AG08395 (cell line): ENCODE data around the gene SUPT6H.
"Not testable (repeated sequence)": the region's sequence is repeated elsewhere in the genome, so short reads cannot be mapped to it uniquely, and the experiment has no call there.

Experiments
- DNase-seq: peaks from one replicate; pipeline ENCODE4 v3.0.0; 2012; ENCODE audit warnings: mixed read lengths, low spot score

Gene SUPT6H

DNA sequence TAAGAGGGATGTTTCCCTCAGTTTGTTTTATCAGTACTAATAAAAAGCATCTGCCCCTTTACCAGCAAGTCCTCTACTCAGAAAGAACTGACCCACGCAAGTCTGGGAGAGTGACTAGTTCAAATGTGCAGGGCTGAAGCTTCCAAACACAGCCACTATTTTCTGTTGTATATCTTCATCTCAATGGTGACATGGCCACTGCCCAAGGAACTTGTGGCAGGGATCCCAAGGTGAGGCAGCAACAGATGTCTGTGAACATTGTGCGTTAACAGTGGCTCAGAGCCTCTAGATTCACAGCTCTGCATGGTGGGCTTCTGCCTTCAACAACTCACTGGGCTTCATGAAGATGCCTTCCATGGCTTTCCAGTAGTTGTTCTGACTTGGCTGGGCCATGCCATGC, 13.3 kb upstream of the SUPT6H start:
- no peak for DNase-seq

DNA sequence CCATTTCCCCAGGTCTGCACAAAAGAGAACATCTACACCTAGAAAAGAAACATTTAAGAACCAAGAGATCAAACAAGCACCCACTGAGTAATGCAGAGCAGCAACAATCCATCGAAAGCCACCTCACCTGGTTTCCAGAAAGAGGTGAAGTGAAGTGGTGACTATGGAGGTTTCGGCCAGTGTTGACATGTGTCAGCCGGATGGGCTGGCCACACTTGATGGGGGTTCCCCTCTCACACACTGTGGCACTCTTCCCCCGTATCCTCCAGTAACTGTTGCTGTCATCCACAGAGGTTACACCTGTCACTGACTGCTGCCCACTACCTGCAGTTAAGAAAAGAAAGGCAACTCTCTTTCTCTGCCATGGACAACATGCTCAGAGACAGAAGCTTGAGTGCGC, 6.8 kb upstream of the SUPT6H start:
- DNase-seq: no peak

DNA sequence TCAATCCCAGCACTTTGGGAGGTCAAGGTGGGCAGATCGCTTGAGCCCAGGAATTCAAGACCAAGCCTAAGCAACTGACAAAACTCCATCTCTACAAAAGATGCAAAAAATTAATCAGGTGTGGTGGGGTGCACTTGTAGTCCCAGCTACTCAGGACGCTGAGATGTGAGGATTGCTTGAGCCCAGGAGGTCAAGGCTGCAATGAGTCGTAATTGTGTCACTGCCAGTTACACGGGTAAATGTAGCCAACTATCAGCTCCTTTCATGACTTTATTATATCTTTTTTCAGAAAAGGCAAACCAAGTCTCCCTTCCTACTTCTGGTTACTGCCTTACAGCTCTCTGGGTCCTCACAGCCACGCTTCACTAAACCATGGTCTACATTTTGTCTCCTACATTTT, 4.2 kb upstream of the SUPT6H start:
- no peak for DNase-seq

DNA sequence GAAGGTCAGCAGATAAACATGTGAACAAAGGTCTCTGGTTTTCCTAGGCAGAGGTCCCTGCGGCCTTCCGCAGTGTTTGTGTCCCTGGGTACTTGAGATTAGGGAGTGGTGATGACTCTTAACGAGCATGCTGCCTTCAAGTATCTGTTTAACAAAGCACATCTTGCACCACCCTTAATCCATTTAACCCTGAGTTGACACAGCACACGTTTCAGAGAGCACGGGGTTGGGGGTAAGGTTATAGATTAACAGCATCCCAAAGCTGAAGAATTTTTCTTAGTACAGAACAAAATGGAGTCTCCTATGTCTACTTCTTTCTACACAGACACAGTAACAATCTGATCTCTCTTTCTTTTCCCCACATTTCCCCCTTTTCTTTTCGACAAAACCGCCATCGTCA, 3.7 kb upstream of the SUPT6H start:
- not testable (repeated sequence) for DNase-seq

DNA sequence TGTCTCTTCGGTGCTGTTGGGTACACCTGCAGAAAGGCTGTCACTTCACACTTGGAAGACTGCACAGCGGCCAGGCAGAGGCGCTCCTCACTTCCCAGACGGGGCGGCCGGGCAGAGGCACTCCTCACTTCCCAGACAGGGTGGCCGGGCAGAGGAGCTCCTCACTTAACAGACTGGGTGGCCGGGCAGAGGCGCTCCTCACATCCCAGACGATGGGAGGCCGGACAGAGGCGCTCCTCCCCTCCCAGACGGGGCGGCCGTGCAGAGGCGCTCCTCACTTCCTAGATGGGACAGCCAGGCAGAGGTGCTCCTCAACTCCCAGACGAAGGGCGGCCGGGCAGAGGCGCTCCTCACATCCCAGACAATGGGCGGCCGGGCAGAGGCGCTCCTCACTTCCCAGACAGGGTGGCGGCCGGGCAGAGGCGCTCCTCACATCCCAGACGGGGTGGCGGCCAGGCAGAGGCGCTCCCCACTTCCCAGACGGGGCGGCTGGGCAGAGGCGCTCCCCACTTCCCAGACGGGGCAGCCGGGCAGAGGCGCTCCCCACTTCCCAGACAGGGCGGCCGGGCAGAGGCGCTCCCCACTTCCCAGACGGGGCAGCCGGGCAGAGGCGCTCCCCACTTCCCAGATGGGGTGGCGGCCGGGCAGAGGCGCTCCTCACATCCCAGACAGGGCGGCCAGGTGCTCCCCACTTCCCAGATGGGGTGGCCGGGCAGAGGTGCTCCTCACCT, 3.1 kb upstream of the SUPT6H start:
- not testable (repeated sequence) for DNase-seq

DNA sequence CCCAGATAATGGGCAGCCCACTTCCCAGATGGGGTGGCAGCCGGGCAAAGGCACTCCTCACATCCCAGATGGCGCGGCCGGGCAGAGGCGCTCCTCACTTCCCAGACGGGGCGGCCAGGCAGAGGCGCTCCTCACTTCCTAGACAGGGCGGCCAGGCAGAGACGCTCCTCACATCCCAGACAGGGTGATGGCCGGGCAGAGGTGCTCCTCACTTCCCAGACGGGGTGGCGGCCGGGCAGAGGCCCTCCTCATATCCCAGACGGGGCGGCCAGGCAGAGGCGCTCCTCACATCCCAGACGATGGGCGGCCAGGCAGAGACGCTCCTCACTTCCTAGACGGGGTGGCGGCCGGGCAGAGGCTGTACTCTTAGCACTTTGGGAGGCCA, 2.5 kb upstream of the SUPT6H start:
- DNase-seq: not testable (repeated sequence)

DNA sequence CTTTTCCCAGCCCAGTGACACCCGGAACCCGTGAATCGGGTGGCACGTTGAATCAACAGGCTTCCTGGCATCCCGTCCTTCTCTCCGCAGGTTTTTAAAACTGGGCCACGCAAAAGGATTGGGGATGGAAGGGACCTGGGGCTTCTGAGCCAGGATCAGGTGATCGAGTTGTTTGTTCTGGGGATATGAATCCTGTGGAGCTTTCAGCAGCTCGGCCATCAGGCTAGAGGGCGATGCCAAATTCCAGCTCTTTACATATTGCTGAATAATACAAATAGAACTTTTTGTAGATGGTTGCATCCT, 473 bp downstream of the SUPT6H start:
- no peak for DNase-seq

DNA sequence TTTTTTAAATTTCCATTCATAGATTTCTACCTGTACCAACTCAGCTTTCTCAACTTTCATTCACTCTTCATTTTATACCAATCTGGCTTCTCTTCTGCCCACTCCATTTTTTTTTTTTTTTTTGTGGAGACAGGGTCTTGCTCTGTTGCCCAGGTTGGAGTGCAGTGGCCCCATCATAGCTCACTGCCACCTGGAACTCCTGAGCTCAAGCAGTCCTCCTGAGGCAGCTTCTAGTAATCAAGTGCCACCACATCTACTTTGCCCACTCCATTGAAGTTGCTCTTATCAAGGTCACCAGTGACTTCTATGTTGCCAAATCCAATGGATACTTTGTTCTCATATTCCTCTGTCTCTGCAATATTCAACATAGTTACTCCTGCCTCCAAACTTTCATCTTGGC, 1.7 kb downstream of the SUPT6H start:
- no peak for DNase-seq

DNA sequence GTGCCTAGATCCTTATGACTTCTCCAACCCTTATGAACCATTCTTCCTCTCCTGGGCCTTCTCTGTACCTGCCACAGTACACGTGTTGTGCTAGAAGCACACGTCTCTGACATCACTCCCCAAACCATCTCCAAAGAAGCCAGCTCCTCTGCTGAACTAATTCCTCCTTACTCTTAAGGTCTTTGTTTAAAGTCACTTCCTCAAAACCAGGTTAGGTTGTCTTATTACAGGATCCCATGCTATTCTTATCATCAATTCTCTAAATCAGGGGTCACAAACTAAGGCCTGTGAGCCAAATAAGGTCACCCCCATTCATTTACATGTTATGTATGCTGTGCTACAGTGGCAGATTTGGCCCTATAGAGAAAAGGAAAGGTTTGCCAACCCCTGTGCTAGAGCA, 4.0 kb downstream of the SUPT6H start:
- no peak for DNase-seq

DNA sequence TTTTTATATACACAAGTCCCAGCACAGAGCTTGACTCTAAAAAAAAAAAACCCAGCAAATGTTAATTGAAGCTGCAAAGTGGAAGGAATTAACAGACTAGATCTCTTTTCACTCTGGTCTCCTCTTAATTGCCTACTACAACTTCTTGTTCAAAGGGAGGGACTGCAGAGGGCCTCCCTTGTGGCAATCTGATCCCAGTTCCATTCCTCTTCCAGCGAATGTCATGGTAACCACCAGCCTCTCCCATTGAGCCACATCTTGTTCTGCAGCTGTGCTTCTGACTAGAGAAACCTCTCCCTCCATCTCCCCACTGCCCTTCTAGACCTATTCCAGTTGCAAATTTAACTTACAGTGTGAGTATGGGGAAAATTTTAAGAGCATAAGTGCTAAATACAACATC, 5.9 kb downstream of the SUPT6H start:
- no peak for DNase-seq

DNA sequence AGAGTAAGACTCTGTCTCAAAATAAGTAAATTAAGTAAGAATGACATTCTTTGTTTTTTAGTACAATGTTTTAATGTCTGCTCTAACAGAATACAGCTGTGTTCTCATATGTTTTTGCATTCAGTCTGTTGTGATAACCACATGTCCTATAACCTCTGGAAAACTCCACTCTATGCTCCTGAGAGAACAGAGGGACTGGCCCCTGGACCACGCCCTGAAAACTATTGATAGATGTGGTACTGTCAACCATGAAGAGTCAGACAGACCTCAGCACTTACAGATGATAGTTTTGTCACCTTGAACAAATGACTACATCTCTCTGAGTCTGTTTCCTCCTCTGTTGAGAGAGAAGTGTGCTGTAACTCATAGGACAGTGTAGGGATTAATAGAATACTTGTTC, 7.9 kb downstream of the SUPT6H start:
- no peak for DNase-seq

DNA sequence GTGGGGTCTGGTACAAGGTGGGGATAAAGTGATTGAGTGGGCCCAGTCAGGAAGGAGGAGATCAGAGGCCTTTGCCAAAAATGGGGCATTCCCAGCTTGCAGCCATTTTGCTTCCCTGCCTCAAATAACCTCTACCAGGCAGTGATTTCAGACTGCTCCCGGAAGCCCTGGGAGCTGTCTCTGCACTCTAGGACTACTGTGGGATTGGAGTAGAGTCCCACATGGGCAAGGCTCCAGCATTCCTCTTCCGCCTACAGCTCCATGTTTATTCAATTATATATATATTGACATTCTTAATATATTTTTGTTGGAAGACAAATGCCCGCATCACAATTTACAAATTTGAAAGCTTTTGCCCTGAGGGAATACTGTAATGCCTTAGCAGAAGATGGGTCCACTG, 13.5 kb downstream of the SUPT6H start:
- no peak for DNase-seq

DNA sequence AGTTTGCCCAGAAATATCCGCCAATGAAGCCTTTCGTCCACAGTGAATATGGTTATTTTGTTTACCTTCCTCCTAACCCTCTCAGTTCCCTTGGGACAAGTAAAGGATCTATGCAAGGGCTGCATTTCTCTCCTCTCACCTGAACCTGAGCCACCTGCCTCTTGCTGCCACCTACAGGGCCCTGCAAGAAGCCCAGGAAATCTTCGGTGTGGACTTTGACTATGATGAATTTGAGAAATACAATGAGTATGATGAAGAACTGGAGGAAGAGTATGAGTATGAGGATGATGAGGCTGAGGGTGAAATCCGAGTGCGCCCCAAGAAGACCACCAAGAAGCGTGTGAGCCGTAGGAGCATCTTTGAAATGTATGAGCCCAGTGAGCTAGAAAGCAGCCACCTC, 14.0 kb downstream of the SUPT6H start:
- DNase-seq: no peak

DNA sequence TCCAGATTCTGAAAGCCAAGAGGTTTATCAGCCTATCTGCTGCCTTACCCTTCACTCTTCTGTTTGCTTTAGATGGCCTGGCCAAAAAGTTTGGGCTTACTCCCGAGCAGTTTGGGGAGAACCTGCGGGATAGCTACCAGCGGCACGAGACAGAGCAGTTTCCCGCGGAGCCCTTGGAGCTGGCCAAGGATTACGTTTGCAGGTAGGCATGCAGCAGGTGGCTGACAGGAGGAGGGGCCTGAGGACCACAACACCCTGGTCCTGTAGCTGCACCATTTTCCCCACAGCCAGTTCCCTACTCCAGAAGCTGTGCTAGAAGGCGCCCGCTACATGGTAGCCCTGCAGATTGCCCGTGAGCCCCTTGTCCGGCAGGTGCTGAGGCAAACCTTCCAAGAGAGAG, 20.6 kb downstream of the SUPT6H start:
- DNase-seq: no peak

DNA sequence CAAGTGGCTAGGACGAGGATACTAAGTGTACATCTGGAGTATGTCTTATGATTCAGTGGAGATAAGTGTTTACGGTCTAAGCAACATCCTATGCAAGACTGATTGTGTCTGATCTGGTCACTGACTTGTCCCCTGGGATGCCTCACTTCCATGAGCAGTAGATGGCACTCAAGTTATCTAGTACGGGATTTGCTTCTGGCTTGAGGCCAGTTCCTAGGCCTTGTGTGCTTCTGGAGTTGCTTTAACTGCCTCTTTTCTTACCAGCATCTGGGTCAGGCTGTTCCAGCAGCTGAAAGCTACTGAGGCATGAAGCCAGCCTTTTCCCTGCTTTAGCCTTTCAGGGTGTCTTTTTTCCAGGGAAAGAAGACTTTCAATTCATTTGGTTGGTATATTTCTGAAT, 23.0 kb downstream of the SUPT6H start:
- peak; percentile 44 for DNase-seq

DNA sequence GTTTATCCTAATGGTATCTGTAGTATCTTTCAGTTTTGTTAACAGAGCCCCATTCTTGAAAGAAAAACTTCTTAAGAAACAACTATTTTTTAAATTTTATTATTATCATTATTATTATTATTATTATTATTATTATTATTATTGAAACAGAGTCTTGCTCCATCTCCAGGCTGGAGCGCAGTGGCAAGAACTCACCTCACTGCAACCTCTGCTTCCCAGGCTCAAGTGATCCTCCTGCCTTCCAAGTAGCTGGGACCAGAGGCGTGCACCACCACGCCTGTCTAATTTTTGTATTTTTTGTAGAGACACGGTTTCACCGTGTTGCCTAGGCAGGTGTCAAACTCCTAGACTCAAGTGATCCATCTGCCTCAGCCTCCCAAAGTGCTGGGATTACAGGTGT, 23.4 kb downstream of the SUPT6H start:
- no peak for DNase-seq

DNA sequence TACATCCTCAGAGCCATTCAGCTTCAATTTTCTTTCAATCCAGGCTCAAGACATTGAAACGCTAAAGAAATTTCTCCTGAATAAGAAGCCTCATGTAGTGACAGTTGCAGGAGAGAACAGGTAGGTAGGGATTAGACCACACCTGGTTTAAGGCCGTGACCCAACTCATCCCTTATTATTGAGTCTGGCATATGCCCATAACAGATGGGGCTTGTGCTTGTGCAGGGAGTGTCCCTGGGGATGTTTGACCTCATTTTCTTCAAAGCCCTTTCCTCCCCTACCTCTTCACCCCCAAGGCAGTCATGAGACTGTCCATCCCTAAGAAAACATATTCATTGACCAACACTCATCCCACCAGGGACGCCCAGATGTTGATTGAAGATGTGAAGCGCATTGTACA, 24.3 kb downstream of the SUPT6H start:
- DNase-seq: no peak

DNA sequence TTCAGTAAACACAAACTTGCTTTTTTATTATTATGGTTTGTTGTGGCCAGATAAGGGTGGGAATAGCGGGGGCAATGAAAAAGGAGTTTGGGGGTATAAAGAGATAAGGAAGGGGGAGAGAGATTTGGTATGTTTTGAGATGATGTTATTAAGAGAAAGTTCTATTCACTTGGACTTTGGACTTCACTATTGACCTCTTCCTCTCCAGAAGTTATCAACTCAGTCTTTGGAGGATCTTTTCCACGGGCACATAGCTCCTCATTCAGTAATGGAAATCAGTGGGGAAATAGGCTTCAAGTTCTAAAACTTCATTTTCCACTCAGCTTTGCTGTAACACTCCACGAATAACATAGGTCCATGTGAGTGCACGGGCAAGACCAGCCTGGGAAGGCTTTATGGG, 26.5 kb downstream of the SUPT6H start:
- DNase-seq: no peak

DNA sequence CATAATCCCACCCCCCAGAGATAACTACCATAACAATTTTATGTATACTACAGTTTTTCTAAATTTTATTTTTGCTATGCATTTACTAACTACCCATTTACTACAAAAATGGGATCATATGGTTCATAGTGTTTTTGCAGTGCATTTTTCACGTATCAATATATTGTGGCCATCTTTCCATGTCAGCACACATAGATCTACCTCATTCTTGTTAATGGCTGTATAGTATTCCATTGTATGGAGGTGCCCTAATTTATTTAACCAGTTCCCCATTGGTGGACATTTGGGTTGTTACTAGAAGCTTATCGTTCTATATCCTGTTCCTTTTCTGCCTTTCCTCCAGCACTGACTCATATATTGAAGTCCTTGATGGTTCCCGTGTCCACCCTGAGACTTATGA, 27.0 kb downstream of the SUPT6H start:
- DNase-seq: no peak

DNA sequence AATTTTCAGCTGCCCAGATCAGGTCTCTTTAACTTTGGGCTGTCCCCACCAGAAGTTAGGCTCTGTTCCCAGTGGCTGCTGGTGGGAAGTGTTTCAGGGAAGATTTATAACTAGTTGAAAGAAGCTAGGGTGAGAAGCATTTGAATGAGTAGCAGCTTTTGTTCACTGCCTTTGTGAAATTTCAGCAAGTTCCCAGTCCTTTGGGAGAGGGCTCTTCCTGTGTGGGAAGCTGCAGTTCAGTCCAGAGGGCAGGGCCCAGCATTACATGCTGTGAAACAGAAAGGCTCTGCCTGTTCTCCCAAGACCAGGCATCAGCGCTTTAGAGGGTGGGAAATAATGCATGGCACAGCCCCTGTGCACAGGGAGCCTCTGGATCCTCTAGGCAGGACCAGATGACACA, 31.9 kb downstream of the SUPT6H start:
- no peak for DNase-seq

DNA sequence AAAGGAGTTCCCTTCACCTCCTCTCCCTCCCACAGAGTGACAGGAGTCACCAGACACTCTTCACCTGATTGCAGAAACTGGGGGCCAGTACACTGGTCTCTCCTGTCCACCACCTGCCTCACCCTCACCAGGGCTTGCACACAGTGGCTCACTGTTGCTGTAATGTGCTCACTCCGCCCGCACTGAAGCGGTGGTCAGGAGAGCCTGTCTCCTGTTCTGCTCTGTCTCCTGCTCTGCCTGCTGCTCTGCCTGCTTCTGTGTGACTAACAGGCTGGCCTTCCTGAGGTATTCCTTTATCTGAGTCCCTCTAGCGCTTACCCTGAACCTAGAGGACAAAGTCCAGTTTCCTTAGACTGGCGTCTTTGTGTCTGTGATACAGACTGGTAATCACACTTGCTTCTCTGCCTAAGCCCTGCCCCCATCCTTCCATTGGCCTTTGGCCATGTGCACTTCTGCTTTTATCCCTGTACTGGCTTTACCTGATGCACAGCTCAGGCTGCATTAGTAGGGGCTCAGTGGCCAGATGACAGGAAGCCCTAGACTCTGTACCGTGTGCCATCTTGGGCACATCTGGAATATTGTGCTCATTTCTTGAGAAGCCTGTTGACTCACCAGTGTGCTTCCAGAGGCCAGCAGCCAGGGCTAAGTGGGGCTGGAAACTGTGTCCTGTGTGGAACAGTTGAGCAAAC, 36.4 kb downstream of the SUPT6H start:
- DNase-seq: peak; percentile 18

DNA sequence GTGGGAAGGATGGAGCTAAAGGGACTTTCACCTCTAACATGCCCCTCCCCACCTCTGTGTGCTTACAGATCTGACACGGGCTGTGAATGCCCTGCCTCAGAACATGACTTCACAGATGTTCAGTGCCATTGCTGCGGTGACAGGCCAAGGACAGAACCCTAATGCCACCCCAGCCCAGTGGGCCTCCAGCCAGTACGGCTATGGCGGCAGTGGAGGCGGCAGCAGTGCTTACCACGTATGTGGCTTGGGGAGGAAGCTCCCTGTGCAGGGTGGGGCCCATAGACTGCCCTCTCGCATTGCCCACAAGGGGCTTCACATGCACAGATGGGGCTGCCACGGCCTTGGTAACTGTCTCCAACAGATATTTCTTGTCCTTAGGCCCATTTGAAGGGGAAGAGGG, 38.3 kb downstream of the SUPT6H start:
- no peak for DNase-seq

DNA sequence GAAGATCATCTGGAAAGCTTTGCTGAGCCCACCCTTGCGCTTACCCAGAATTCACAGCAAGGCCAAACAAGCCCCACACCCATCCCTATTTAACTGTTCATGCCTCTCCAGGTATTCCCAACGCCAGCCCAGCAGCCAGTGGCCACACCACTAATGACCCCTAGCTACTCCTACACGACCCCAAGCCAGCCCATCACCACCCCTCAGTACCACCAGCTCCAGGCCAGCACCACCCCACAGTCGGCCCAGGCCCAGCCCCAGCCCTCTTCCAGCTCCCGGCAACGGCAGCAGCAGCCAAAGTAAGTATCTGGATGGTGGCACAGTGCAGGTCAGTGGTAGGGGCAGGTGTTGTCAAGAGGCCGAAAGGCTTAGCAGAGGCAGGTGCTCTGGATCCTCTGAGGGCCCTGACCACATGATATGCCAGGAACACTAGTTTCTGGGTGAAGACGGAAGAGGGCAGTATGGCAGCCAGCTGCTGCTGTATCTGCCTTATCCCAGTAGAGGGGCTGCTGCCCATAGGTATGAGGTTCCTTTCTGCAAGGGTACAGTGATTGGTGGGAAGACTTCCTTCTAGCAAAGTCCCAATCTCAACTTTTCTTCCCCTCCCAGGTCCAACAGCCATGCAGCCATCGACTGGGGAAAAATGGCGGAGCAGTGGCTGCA, 39.0 kb downstream of the SUPT6H start:
- no peak for DNase-seq
